Breast epithelium (tissue), 4 donors: Measurements from ENCODE around the gene GHSR. TPM values are rescaled to one million over a fixed set of nuclear protein-coding genes. Genes with fewer than 3 reads are reported as not detected.

ENCODE experiments used
- DNase-seq, 2 donors: peaks; one replicate each; pipeline ENCODE4 v3.0.0-alpha.2; 2019; ENCODE audit warnings: low spot score in 2 of 2
- H3K27ac ChIP-seq, 2 donors: fragments of 200-600 bp; sonication (generic) in 1 of 2; one replicate each; pipeline ENCODE4 v1.5.1; 2016 to 2019; ENCODE audit warnings: mild to moderate bottlenecking in 1 of 2
- H3K27me3 ChIP-seq, 2 donors: fragments of 200-600 bp; sonication (generic) in 1 of 2; one replicate each; pipeline versions ENCODE4 v1.5.1 to v1.6.0; 2017 to 2019; ENCODE audit warnings: control low read depth in 1 of 2, mild to moderate bottlenecking in 1 of 2
- H3K36me3 ChIP-seq: fragments of 200-600 bp; one replicate; pipeline ENCODE4 v1.5.1; 2019
- H3K4me1 ChIP-seq, 2 donors: fragments of 200-600 bp; sonication (generic); one replicate each; pipeline ENCODE4 v1.5.1; 2016 to 2019; ENCODE audit warnings: control low read depth in 1 of 2
- H3K4me3 ChIP-seq, 3 donors: fragments of 200-600 bp; sonication (generic); 1 replicate in 2 of 3; 2 replicates in 1 of 3; pipeline ENCODE4 v1.5.1; 2016 to 2019; ENCODE audit warnings: mild to moderate bottlenecking in 3 of 3, moderate library complexity in 2 of 3
- H3K9me3 ChIP-seq, 2 donors: fragments of 200-600 bp; sonication (generic) in 1 of 2; one replicate each; pipeline ENCODE4 v1.5.1; 2016 to 2019; ENCODE audit warnings: control low read depth in 1 of 2
- POLR2A ChIP-seq: fragments of 450-650 bp; IDR thresholded peaks from one replicate; pipeline ENCODE4 v1.6.1; 2016; ENCODE audit warnings: antibody characterized with exemption, mild to moderate bottlenecking, moderate library complexity
- POLR2AphosphoS5 ChIP-seq, 3 donors: sonication (generic); formaldehyde crosslinking; IDR thresholded peaks; one replicate each; pipeline ENCODE4 v1.6.1; 2017; ENCODE audit warnings: antibody characterized with exemption in 3 of 3
- intact Hi-C: fragments of 100-400 bp; cut with DNase I; formaldehyde crosslinking; loops from one replicate; pipeline ENCODE4 v1.15.1; 2023; ENCODE audit warnings: low total_unique reads
- total RNA-seq, 3 donors: library from RNA; depleted of rRNA; stranded (reverse); fragments of >200 nt; gene quantifications; one replicate each; pipeline ENCODE4 v1.1.0, GENCODE V29; 2016
- TF ChIP-seq, protein P1 (sequence below), 3 donors: fragments of 450-650 bp; IDR thresholded peaks; one replicate each; pipeline ENCODE4 v1.5.1; 2016 to 2017; ENCODE audit warnings: antibody characterized with exemption in 3 of 3, mild to moderate bottlenecking in 3 of 3, moderate library complexity in 3 of 3

Gene GHSR
- total RNA-seq, 3 donors from 2014 or later: not detected

DNA sequence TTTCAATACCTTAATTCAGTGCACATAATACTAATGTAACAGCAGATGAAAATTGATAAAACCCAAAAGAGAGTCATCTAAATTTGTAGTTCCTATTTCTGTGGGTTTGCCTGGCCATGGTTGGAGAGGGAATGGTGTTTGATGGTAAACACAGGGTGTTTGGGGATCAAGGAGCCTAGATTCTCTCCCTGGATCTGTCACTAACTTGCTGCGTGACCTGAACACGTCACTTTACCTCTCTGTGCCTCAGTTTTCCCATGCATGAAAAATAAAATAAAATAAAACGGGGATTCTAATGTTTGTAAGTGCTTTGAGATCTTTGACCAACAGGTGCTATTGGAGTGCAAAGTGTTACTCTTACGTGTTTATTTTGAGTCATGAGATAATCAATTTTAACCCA lies 49.8 kb downstream of the GHSR start:
- H3K9me3 ChIP-seq: no peaks in the 10 kb centered on the region
- H3K27me3 ChIP-seq: no peaks in the 10 kb centered on the region
- H3K36me3 ChIP-seq: no peaks in the 10 kb centered on the region
- DNase-seq: no peak
- H3K4me1 ChIP-seq: no peaks in the 10 kb centered on the region
- TF ChIP-seq, protein P1, sequence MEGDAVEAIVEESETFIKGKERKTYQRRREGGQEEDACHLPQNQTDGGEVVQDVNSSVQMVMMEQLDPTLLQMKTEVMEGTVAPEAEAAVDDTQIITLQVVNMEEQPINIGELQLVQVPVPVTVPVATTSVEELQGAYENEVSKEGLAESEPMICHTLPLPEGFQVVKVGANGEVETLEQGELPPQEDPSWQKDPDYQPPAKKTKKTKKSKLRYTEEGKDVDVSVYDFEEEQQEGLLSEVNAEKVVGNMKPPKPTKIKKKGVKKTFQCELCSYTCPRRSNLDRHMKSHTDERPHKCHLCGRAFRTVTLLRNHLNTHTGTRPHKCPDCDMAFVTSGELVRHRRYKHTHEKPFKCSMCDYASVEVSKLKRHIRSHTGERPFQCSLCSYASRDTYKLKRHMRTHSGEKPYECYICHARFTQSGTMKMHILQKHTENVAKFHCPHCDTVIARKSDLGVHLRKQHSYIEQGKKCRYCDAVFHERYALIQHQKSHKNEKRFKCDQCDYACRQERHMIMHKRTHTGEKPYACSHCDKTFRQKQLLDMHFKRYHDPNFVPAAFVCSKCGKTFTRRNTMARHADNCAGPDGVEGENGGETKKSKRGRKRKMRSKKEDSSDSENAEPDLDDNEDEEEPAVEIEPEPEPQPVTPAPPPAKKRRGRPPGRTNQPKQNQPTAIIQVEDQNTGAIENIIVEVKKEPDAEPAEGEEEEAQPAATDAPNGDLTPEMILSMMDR (IDR thresholded peaks at IDR 0.05): no peak
- TF ChIP-seq POLR2AphosphoS5 (IDR thresholded peaks at IDR 0.05) (no peak), POLR2A (no peak)
- no peak overlapping the region for H3K27ac ChIP-seq
- no peak overlapping the region for H3K4me3 ChIP-seq
- intact Hi-C loops: no loop called here

DNA sequence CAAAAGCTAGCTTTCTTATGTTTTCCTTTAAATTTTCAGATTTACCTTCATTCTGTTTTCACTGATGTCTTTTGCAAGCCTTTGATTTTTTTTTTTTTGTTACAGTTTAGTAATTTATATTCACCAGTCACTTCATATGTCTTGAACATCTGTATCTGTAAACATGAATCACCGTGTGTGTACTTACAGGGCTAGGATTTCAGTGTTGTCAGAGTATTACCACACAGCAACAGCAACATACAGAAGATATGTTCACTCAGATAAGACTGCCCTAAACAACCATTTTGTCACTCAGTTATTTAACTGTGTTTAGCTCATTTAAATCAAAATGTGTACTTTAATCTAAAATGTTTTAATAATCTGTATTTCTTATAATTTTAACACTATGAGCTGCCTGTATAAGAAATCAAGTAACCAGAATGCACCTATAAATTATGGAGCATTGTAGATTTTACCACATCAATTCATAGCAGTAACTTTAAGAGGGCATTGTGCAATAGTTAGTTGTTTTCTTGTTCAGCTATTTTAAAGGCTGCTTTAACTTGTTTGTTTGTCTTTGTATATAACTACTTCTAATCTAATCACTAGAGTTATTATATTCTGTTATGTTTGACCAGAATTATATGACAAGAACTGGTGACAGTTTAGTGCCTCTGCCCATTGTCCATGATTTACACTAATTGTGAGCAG lies 50.4 kb downstream of the GHSR start:
- DNase-seq: no peak
- H3K27ac ChIP-seq: no peak overlapping the region
- H3K4me3 ChIP-seq: no peak overlapping the region
- intact Hi-C loops: no loop called here
- H3K36me3 ChIP-seq: no peaks in the 10 kb centered on the region
- TF ChIP-seq, protein P1 (IDR thresholded peaks at IDR 0.05): no peak
- no peak for TF ChIP-seq POLR2A
- no peak for TF ChIP-seq POLR2AphosphoS5 (IDR thresholded peaks at IDR 0.05)
- no peaks in the 10 kb centered on the region for H3K9me3 ChIP-seq
- no peaks in the 10 kb centered on the region for H3K4me1 ChIP-seq
- H3K27me3 ChIP-seq: no peaks in the 10 kb centered on the region

DNA sequence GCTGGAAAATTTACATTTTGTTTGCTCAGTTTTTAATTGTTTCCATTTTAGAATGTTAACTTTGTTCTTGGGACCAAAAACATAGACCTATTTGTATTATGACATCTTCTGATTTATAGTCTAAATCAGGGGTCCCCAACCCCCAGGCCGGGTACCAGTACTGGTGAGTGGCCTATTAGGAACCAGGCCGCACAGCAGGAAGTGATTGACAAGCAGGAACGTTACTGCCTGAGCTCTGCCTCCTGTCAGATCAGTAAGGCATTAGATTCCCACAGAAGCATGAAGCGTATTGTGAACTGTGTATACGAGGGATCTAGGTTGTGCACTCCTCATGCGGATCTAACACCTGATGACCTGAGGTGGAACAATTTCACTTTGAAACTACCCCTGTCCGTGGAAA lies 51.9 kb downstream of the GHSR start:
- Histone ChIP-seq H3K27ac (no peak overlapping the region), H3K4me1 (no peaks in the 10 kb centered on the region), H3K27me3 (no peaks in the 10 kb centered on the region), H3K9me3 (no peaks in the 10 kb centered on the region), H3K4me3 (no peak overlapping the region), H3K36me3 (no peaks in the 10 kb centered on the region)
- TF ChIP-seq, protein P1 (IDR thresholded peaks at IDR 0.05): no peak
- TF ChIP-seq POLR2A (no peak), POLR2AphosphoS5 (IDR thresholded peaks at IDR 0.05) (no peak)
- intact Hi-C loops: no loop called here
- DNase-seq: no peak

DNA sequence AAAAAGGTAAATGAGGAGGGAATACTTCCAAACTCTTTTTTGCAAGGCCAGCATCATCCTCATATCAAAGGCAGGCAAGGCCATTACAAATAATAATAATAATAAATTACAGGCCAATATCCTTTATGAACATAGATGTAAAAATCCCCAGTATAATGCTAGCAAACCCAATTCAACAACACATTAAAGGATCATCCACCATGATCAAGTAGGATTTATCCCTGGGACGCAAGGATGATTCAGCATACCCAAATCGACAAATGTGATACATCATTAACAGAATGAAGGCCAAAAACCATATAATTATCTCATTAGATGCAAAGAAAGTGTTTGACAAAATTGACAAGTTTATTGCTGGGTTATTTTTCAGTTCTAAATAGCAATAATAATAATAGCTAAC lies 53.6 kb downstream of the GHSR start:
- TF ChIP-seq, protein P1 (IDR thresholded peaks at IDR 0.05): no peak
- TF ChIP-seq POLR2AphosphoS5 (IDR thresholded peaks at IDR 0.05) (no peak), POLR2A (no peak)
- H3K27me3 ChIP-seq: no peaks in the 10 kb centered on the region
- H3K9me3 ChIP-seq: no peaks in the 10 kb centered on the region
- H3K4me3 ChIP-seq: no peak overlapping the region
- H3K36me3 ChIP-seq: no peaks in the 10 kb centered on the region
- no peaks in the 10 kb centered on the region for H3K4me1 ChIP-seq
- intact Hi-C loops: no loop called here
- H3K27ac ChIP-seq: no peak overlapping the region
- no peak for DNase-seq

Other genes starting within 250 kb of the GHSR start
- 100 to 1,000 TPM in 2 of 3 donors, 10 to 100 TPM in 1; 37.0 to 294 (median 155) TPM for gene TNFSF10, start 75.0 kb upstream of the GHSR start, total RNA-seq